Stimulated activated naive CD8-positive, alpha-beta T cell treated with anti-CD3 and anti-CD28 coated beads, Interleukin-15, Interleukin-2, amounts not matched to agents 100 U/mL and 50 U/mL, for 24 hours (primary cell): ENCODE measurements around the gene PODN.
A peak's percentile ranks its signal among the peaks of the same experiment; 100 is the strongest.

ENCODE experiments used
- ATAC-seq: fragments of 150-1000 bp; cut with Tn5 transposase; one replicate; pipeline ENCODE4 v1.10.0; 2021
- DNase-seq: peaks from one replicate; pipeline ENCODE4 v3.0.0; 2021

The PODN gene

GRCh38 chr1:53089478-53090226 is 27.6 kb downstream of the PODN start:
- no peak for DNase-seq
- no peak for ATAC-seq

- no peak for DNase-seq
- ATAC-seq: no peak
Measured at GRCh38 chr1:53090227-53091147, 28.5 kb downstream of the PODN start.

DNA sequence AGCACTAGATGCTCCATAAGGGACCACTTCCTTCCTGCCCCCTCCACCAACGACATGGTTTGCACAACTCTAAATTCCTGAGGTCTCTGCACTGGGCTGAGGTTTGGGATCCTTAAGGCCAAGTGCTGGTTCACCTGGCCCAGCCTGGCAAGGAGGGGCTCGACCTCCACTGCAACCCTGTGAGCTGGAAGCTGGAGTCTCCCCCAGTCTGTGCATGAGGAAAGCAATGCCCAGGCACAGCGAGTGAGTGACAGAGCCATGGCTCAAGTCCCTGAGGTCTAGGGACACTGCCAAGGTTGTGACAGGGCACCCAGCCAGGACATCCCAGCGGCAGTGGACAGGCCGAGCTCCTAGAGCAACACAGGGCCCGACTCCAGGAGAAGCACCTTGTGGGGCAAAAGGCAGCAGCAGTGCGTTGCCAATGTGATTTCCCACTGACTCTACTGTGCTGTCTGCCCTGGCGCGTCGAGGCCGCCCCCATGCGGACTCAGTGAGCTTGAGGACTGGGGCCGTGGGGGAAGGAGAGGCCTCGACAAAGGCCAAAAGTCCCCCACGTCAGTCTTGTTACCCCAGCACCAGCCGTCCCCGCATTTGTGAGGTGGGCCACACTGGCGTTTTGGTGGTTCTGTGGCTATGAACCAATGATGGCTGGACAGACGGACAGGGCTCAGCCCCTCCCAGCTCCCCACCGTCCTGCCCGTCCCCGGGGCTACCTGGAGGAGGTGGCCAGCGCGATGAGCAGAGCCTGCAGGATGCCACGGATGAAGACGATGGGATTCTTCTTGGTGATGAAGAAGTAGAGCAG is 30.0 kb downstream of the PODN start:
- DNase-seq: no peak
- ATAC-seq: no peak

DNA sequence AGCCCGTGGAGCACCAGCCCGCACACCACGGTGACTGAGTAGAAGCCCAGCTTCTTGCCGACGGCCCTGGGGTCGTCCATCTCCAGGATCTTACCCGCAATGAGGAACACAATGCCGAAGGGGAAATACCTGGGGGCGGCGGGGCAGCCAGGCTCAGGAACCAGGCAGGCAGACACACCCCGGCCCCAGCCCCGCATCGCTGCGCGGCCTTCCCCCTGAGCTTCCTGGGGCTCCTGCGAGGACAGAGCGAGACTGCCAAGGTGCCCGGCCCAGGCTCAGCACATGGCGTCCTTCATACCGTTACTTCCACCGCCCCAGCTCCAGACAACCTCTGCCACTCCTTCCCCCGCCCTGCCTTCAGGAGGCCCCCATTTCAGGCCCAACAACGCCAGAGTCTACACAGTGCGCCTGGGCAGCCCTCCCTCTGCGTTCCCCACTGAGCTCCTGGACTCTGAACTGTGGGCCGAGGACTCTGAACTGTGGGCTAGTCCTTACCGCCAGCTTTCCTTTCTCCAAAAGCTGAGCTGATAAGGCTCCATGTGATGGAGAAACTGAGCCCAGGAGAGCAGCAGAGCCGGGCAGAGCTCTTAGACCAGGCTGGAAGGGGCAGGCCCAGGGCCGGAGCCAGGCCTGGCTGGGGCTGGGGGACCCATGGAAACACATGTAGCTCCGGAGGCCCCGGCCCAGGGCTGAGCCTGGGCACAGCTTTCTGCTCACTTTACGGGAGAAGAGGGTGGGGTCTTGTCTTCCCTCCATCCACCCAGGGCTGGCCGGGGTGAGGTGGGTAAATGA is 30.8 kb downstream of the PODN start:
- DNase-seq (no peak), ATAC-seq (no peak)

DNA sequence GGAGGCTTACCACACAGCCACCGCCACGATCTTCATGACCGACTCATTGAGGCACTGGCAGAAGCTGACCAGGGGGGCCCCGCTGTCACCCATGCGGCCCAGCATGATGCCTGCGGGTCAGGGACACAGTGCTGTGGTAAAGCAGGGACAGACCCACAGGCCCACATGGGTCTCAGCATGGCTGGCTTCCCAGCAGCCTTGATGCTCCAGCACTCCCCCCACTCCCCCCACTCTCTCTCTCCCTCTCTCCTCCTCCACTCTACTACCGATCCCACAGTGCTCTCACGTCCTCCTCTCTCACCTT is 31.4 kb downstream of the PODN start:
- no peak for ATAC-seq
- no peak for DNase-seq

GRCh38 chr1:53093778-53094532 is 31.9 kb downstream of the PODN start:
- no peak for ATAC-seq
- no peak for DNase-seq

- ATAC-seq (no peak), DNase-seq (no peak)
Measured at GRCh38 chr1:53094533-53094919, 32.5 kb downstream of the PODN start.

GRCh38 chr1:53104289-53104913 is 42.4 kb downstream of the PODN start:
- DNase-seq: no peak

GRCh38 chr1:53107090-53107489 is 45.1 kb downstream of the PODN start:
- no peak for ATAC-seq

More at GRCh38 chr1:53104289-53104913, 42.4 kb downstream of the PODN start:
- ATAC-seq: no peak

GRCh38 chr1:53107570-53108322 is 45.7 kb downstream of the PODN start:
- ATAC-seq (no peak), DNase-seq (no peak)

More at GRCh38 chr1:53107090-53107489, 45.1 kb downstream of the PODN start:
- DNase-seq: no peak

- DNase-seq: no peak
- no peak for ATAC-seq
Measured at GRCh38 chr1:53108646-53109580, 46.9 kb downstream of the PODN start.

DNA sequence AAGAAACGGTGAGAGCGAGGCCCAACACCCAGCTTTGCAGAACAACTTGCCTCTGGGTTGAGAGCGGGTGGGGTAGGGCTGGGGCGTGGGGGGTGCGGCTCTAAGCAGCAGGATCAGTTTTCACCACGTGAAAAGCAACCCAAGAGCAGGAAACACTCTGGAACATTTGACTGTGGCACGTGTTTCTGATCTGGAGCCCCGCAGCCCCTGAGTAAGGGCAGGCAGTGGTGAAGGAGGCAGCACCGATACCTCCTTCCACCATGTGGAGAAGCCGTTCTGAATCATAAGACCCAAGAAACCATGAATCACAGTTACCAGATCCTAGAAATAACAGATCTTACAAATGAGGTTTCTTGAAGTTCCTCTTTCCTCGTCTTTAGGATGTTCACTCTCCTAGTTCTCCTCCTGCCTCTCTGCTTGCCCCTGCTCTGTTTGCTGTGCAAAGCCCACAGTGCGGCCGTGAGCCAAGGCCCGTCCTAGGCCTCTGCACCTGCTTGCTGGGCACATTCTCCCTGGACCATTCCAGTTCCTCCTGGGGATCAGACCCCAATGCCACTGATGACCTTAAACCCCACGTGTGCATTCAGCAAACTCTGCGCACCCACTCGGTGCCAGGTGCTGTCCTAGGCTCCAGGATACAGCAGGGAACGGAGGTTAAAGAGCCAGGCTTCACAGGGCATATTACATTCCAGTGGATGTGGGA is 48.5 kb downstream of the PODN start:
- peak; percentile 35 for DNase-seq

GRCh38 chr1:53111073-53111556 is 49.1 kb downstream of the PODN start:
- ATAC-seq: no peak
- DNase-seq: no peak

More for the DNA sequence above, 48.5 kb downstream of the PODN start:
- ATAC-seq: peak; percentile 77

- DNase-seq (no peak), ATAC-seq (no peak)
Measured at GRCh38 chr1:53111693-53112092, 49.7 kb downstream of the PODN start.

- no peak for DNase-seq
- no peak for ATAC-seq
Measured at GRCh38 chr1:53112271-53112774, 50.3 kb downstream of the PODN start.

DNA sequence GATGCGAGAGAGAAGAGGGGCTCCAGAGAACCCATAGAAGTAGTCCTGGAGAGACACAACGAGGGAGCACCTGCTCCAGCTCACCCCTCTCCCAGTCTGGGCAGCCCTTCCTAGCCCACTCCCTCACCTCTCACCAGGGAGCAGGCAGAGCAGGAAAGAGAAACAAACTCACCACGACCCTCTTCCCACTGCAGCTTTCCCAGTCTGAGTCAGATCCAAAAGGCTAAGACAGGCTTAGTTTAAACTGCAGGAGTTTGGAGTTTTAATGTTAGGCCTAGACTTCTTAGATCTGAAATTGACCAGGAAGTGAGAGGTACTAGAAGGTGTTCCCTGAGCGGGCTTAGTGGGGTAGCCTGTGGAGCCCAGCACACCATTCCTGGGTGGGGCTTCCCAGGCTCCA is 50.8 kb downstream of the PODN start:
- ATAC-seq (no peak), DNase-seq (no peak)

DNA sequence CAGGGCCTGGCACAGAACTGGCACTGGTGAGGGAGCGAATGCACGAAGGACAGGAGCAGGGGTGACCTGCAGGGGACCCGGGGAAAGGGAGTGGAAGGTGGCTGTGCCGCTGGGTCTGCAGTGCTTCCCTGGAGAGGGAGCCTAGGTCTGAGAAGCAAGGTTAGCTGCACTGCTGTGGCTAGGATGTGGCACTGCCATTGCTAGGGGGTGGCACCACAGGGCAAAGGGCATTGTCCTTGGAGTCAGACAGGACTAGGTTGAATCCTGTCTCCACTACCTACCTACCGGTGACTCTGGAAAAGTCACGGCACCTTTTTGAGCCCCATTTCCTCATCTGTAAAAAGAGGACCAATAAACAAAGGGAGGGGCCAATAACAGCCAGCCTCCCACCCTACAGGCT is 52.1 kb downstream of the PODN start:
- DNase-seq (no peak), ATAC-seq (no peak)
